ENCODE results near the gene ALLC. TPM values are rescaled to one million over a fixed set of nuclear protein-coding genes. Genes with fewer than 3 reads are reported as not detected.

The ALLC gene
- polyA plus RNA-seq, 1 experiment, result not detected

DNA sequence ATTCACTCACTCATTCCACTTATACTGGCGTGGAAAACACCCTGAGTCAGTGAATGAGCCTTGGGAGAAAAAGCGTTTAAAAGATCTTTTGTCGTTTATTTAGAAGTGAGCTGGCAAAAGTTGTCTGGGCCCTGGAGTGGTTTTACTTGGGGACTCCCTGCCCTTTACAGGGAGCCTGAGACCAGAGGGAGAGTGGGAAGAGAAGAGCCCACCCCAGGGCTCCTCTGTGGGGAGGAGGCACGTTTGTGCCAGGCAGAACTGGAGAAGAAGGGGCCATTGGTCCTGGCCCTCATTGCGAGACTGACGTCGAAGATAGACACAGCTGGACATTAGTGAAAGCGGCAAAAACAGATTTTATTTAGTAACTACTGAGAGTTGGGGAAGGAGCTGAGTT is 71.1 kb downstream of the ALLC start:
- ChIA-PET CTCF (interaction anchor here (1.5 to 3.0 kb wide), 2 partner anchors 9 to 10 kb away, joined by 4 to 12 read pairs; no protein-coding TSS in a partner anchor), POLR2A (no interaction called here)
- H3K36me3 ChIP-seq (ENCODE audit: control insufficient read depth, insufficient read depth, low read length), result no peaks in the 10 kb centered on the region
- no peak for DNase-seq (ENCODE audit: low read depth)
- TF ChIP-seq, protein P1, sequence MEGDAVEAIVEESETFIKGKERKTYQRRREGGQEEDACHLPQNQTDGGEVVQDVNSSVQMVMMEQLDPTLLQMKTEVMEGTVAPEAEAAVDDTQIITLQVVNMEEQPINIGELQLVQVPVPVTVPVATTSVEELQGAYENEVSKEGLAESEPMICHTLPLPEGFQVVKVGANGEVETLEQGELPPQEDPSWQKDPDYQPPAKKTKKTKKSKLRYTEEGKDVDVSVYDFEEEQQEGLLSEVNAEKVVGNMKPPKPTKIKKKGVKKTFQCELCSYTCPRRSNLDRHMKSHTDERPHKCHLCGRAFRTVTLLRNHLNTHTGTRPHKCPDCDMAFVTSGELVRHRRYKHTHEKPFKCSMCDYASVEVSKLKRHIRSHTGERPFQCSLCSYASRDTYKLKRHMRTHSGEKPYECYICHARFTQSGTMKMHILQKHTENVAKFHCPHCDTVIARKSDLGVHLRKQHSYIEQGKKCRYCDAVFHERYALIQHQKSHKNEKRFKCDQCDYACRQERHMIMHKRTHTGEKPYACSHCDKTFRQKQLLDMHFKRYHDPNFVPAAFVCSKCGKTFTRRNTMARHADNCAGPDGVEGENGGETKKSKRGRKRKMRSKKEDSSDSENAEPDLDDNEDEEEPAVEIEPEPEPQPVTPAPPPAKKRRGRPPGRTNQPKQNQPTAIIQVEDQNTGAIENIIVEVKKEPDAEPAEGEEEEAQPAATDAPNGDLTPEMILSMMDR (IDR thresholded peaks at IDR 0.05; ENCODE audit: insufficient read depth, low read depth, low read length), result no peak
- no peak overlapping the region for H3K4me3 ChIP-seq (ENCODE audit: low read depth, low read length)
- no peaks in the 10 kb centered on the region; the same call in 1 of the 2 replicates for H3K27me3 ChIP-seq (ENCODE audit: control insufficient read depth, insufficient read depth, low read length)

DNA sequence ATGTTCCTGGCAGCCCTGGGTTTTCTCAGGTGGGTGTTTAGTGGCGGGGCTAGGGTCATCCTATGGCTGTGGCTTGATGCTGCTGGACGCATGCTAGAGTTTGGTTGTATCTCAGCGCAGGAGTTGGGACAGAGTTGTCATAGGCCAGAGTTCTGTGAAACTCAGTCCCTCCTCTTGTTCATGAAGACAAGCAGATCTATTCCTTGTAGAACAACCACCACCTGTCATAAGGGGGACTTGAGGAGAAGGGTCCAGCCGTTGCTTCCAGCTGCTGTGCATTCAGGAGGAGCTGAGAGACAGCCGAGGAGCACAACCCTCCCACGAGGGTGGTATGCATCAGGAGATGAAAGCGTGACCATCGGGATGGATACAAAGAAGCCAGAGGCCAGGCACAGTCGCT is 71.8 kb downstream of the ALLC start:
- ChIA-PET CTCF (interaction anchor here (3.0 kb wide), 1 partner anchor 10 kb away, joined by 12 read pairs; no protein-coding TSS in a partner anchor), POLR2A (no interaction called here)
- no peaks in the 10 kb centered on the region; the same call in 1 of the 2 replicates for H3K27me3 ChIP-seq (ENCODE audit: control insufficient read depth, insufficient read depth, low read length)
- no peak for DNase-seq (ENCODE audit: low read depth)
- no peaks in the 10 kb centered on the region for H3K36me3 ChIP-seq (ENCODE audit: control insufficient read depth, insufficient read depth, low read length)
- TF ChIP-seq, protein P1 (IDR thresholded peaks at IDR 0.05; ENCODE audit: insufficient read depth, low read depth, low read length), result no peak
- no peak overlapping the region for H3K4me3 ChIP-seq (ENCODE audit: low read depth, low read length)

DNA sequence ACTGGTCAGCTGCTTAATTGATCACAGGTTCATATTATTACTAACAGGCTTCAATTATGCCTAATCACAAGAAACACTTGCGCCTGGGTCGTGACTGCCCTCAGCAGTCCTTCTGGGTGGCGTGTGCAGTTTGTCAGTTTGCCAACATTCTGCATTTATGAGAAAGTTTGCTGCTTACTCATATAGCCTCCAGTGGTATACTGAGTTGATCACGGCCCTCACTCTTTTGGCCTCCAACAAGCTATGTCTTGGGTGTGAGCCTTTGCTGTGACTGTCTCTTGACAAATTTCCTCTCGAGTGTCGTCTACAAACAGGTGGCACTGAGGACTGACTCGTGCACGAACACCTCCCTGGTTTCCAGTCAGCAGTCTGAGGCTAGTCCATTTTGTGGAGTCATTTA is 72.6 kb downstream of the ALLC start:
- ChIA-PET POLR2A (no interaction called here), CTCF (interaction anchor here (0.6 kb wide), 1 partner anchor 76 kb away, joined by 3 read pairs; no protein-coding TSS in a partner anchor)
- Histone ChIP-seq H3K36me3 (ENCODE audit: control insufficient read depth, insufficient read depth, low read length) (no peaks in the 10 kb centered on the region), H3K4me3 (ENCODE audit: low read depth, low read length) (no peak overlapping the region), H3K27me3 (ENCODE audit: control insufficient read depth, insufficient read depth, low read length) (no peaks in the 10 kb centered on the region; the same call in 1 of the 2 replicates)
- TF ChIP-seq, protein P1 (IDR thresholded peaks at IDR 0.05; ENCODE audit: insufficient read depth, low read depth, low read length), result no peak
- no peak for DNase-seq (ENCODE audit: low read depth)

DNA sequence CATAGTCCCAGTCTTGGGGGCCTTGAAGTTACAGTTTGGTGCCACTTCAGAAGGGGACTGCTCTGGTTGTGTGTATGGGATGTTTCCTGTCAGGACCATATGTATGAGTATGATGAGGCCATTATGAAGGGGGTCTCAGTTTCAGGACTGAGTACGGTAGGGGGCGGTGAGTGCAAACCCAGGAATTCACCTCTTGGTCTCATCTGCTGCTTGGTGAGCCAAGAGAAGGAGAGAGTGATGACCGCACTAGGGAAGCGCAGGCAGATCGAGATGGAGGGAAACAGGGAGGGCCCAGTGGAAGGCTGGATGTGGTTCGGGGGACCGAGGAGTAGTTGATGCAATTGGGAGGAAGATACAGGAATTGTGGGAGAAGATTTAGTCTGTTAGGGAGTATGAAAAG is 73.8 kb downstream of the ALLC start:
- no peaks in the 10 kb centered on the region for H3K36me3 ChIP-seq (ENCODE audit: control insufficient read depth, insufficient read depth, low read length)
- CTCF ChIA-PET, result no interaction called here
- H3K27me3 ChIP-seq (ENCODE audit: control insufficient read depth, insufficient read depth, low read length), result no peaks in the 10 kb centered on the region; the same call in 1 of the 2 replicates
- H3K4me3 ChIP-seq (ENCODE audit: low read depth, low read length), result no peak overlapping the region
- TF ChIP-seq, protein P1 (IDR thresholded peaks at IDR 0.05; ENCODE audit: insufficient read depth, low read depth, low read length), result no peak
- DNase-seq (ENCODE audit: low read depth), result no peak
- POLR2A ChIA-PET, result no interaction called here

DNA sequence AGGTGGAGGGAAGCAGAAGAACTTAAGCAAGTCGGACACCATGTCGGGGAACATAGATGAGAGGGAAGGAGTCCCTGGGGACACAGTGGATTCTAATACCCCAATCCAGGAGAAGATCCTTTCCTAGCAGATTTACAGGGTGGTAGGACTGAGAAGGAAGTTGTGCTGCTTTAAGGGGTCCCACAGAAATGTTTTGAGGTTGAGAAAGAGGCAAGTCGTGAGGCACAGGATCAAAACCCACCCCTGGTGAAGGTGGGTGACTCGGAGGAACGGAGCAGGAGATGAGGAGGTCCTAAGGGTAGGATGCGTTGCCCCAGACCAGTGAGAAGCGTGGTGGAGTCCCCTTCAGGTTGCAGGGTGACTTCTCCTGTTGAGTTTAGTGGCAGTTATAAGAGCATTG is 78.1 kb downstream of the ALLC start:
- Histone ChIP-seq H3K36me3 (ENCODE audit: control insufficient read depth, insufficient read depth, low read length) (no peaks in the 10 kb centered on the region), H3K27me3 (ENCODE audit: control insufficient read depth, insufficient read depth, low read length) (no peaks in the 10 kb centered on the region; the same call in 1 of the 2 replicates), H3K4me3 (ENCODE audit: low read depth, low read length) (no peak overlapping the region)
- ChIA-PET POLR2A (no interaction called here), CTCF (no interaction called here)
- TF ChIP-seq, protein P1 (IDR thresholded peaks at IDR 0.05; ENCODE audit: insufficient read depth, low read depth, low read length), result no peak
- no peak for DNase-seq (ENCODE audit: low read depth)
